HEK293 (cell line): ENCODE results near the gene IFIT5.

ENCODE experiments used
- CTCF ChIA-PET: fragments of 350-600 bp; formaldehyde crosslinking; extraction: SDS; loops from one replicate; lab custom pipeline; 2021; ENCODE audit warnings: antibody characterized with exemption; lab: Yijun Ruan, JAX
- POLR2A ChIA-PET: fragments of 300-600 bp; formaldehyde crosslinking; extraction: SDS; loops from one replicate; lab custom pipeline; 2020; ENCODE audit warnings: antibody characterized with exemption, inconsistent platforms; lab: Yijun Ruan, JAX
- H3K27ac ChIP-seq: fragments of 200-500 bp; sonication (Bioruptor generic); 2 replicates; pipeline ENCODE4 v1.5.1; 2014; ENCODE audit warnings: low read depth, low read length, control low read depth, inconsistent platforms; ENCODE audit errors: extremely low read depth
- H3K36me3 ChIP-seq, 2 experiments: fragments of 200-500 bp in 1 of 2; sonication (Bioruptor generic) in 1 of 2; 1 replicate in 1 of 2; 2 replicates in 1 of 2; pipeline ENCODE4 v1.5.1; 2014 to 2017; ENCODE audit warnings: inconsistent platforms in 2 of 2, low read length in 2 of 2; ENCODE audit not compliant: control insufficient read depth in 2 of 2, insufficient read depth in 1 of 2
- H3K4me1 ChIP-seq: fragments of 200-500 bp; sonication (Bioruptor generic); 2 replicates; pipeline ENCODE4 v1.5.1; 2014; ENCODE audit warnings: mild to moderate bottlenecking, low read length, inconsistent platforms; ENCODE audit not compliant: control insufficient read depth, insufficient read depth
- H3K4me3 ChIP-seq: 2 replicates; pipeline ENCODE4 v1.5.1; 2011; ENCODE audit warnings: low read depth, mild to moderate bottlenecking, control low read depth, low read length, moderate library complexity
- H3K9me3 ChIP-seq: fragments of 200-500 bp; sonication (Bioruptor generic); 2 replicates; pipeline ENCODE4 v1.5.1; 2014; ENCODE audit warnings: low read depth, low read length, inconsistent platforms; ENCODE audit not compliant: control insufficient read depth, insufficient read depth
- GLIS1 ChIP-seq: fragments of 450-650 bp; formaldehyde crosslinking; IDR thresholded peaks from 2 replicates; pipeline ENCODE4 v1.5.1; 2016; ENCODE audit warnings: missing biosample characterization, missing genetic modification characterization
- HOXD13 ChIP-seq: sonication (generic); formaldehyde crosslinking; IDR thresholded peaks from 2 replicates; pipeline ENCODE4 v1.8.0; 2022; ENCODE audit warnings: missing genetic modification reagents, borderline replicate concordance
- KLF1 ChIP-seq: fragments of 450-650 bp; formaldehyde crosslinking; IDR thresholded peaks from 2 replicates; pipeline ENCODE4 v1.5.1; 2016; ENCODE audit warnings: missing biosample characterization, missing genetic modification characterization
- KLF9 ChIP-seq: fragments of 450-650 bp; formaldehyde crosslinking; IDR thresholded peaks from 2 replicates; pipeline ENCODE4 v1.5.1; 2016; ENCODE audit warnings: missing biosample characterization, missing genetic modification characterization, low read depth
- PRDM1 ChIP-seq: fragments of 450-650 bp; formaldehyde crosslinking; IDR thresholded peaks from 2 replicates; pipeline ENCODE4; 2016; ENCODE audit warnings: missing biosample characterization, missing genetic modification characterization
- SCRT1 ChIP-seq: fragments of 450-650 bp; formaldehyde crosslinking; IDR thresholded peaks from 2 replicates; pipeline ENCODE4 v1.5.1; 2016; ENCODE audit warnings: missing biosample characterization, missing genetic modification characterization, borderline replicate concordance
- SETDB1 ChIP-seq: IDR thresholded peaks from one replicate; pipeline ENCODE4 v1.6.1; 2017; ENCODE audit warnings: mild to moderate bottlenecking, low read length, moderate library complexity, mixed read lengths; ENCODE audit not compliant: insufficient read length
- ZBTB7A ChIP-seq: fragments of 450-650 bp; formaldehyde crosslinking; IDR thresholded peaks from 2 replicates; pipeline ENCODE4 v1.5.1; 2016; ENCODE audit warnings: low read depth, missing biosample characterization, missing genetic modification characterization
- ZNF10 ChIP-seq: fragments of 450-650 bp; formaldehyde crosslinking; IDR thresholded peaks from 2 replicates; pipeline ENCODE4 v1.5.1; 2017; ENCODE audit warnings: missing biosample characterization, missing genetic modification characterization
- ZNF112 ChIP-seq: fragments of 450-650 bp; formaldehyde crosslinking; IDR thresholded peaks from 2 replicates; pipeline ENCODE4 v1.5.0; 2017; ENCODE audit warnings: missing biosample characterization, missing genetic modification characterization
- ZNF366 ChIP-seq: fragments of 450-650 bp; formaldehyde crosslinking; conservative IDR thresholded peaks from 2 replicates; pipeline ENCODE4 v1.5.1; 2016; ENCODE audit warnings: missing biosample characterization, missing genetic modification characterization
- ZNF514 ChIP-seq: fragments of 450-650 bp; formaldehyde crosslinking; IDR thresholded peaks from 2 replicates; pipeline ENCODE4 v1.5.1; 2016; ENCODE audit warnings: missing biosample characterization, missing genetic modification characterization
- ZNF596 ChIP-seq: fragments of 450-650 bp; IDR thresholded peaks from 2 replicates; pipeline ENCODE4 v1.5.0; 2018; ENCODE audit warnings: missing biosample characterization, mild to moderate bottlenecking, missing genetic modification characterization, moderate library complexity
- ZNF701 ChIP-seq: fragments of 450-650 bp; formaldehyde crosslinking; IDR thresholded peaks from 2 replicates; pipeline ENCODE4 v1.5.1; 2016; ENCODE audit warnings: missing biosample characterization, missing genetic modification characterization
- ZSCAN16 ChIP-seq: fragments of 450-650 bp; formaldehyde crosslinking; IDR thresholded peaks from 2 replicates; pipeline ENCODE4 v1.5.1; 2016; ENCODE audit warnings: missing biosample characterization, missing genetic modification characterization
- TF ChIP-seq, protein P1 (sequence below): fragments of 450-650 bp; formaldehyde crosslinking; IDR thresholded peaks from 2 replicates; pipeline ENCODE4 v1.5.1; 2016; ENCODE audit warnings: missing biosample characterization, missing genetic modification characterization
- TF ChIP-seq, protein P2 (sequence below): fragments of 450-650 bp; formaldehyde crosslinking; IDR thresholded peaks from 2 replicates; pipeline ENCODE4 v1.5.1; 2016; ENCODE audit warnings: missing biosample characterization, missing genetic modification characterization
- TF ChIP-seq, protein P3 (sequence below): fragments of 450-650 bp; formaldehyde crosslinking; IDR thresholded peaks from 2 replicates; pipeline ENCODE4 v1.5.1; 2017; ENCODE audit warnings: missing biosample characterization, missing genetic modification characterization
- TF ChIP-seq, protein P4 (sequence below): fragments of 450-650 bp; formaldehyde crosslinking; IDR thresholded peaks from 2 replicates; pipeline ENCODE4 v1.5.1; 2016; ENCODE audit warnings: missing biosample characterization, missing genetic modification characterization
- TF ChIP-seq, protein P5 (sequence below): fragments of 450-650 bp; formaldehyde crosslinking; IDR thresholded peaks from 2 replicates; pipeline ENCODE4 v1.5.1; 2016; ENCODE audit warnings: missing biosample characterization, missing genetic modification characterization
- TF ChIP-seq, protein P6 (sequence below): fragments of 450-650 bp; formaldehyde crosslinking; IDR thresholded peaks from 2 replicates; pipeline ENCODE4 v1.5.1; 2016; ENCODE audit warnings: missing biosample characterization, missing genetic modification characterization, borderline replicate concordance
- TF ChIP-seq, protein P7 (sequence below): fragments of 450-650 bp; formaldehyde crosslinking; IDR thresholded peaks from 2 replicates; pipeline ENCODE4 v1.5.1; 2017; ENCODE audit warnings: missing biosample characterization, missing genetic modification characterization

IFIT5 gene

DNA sequence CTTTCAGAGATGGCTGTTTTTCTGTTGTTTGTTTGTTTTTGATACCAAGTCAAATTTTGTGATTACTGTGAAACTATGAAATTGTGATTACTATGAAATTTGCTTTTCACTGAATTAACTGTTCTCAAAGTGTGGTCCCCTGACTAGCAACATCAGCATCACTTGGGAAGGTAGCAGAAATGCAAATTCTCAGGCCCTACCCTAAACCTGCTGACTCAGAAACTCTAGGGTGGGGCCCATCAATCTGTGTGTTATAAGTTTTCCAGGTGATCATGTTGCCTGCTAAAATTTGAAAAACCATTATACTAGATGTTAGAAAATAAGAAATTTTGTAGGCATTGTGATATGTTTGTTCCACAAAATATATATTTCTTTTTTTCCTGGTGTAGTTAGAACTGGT lies 35.3 kb upstream of the IFIT5 start:
- ChIA-PET POLR2A (no interaction called here), CTCF (no interaction called here)
- TF ChIP-seq ZSCAN16 (no peak), ZNF514 (no peak), ZBTB7A (no peak), SCRT1 (tag by site-specific recombination) (no peak), ZNF366 (tag by site-specific recombination) (no peak), GLIS1 (tag by site-specific recombination) (no peak), ZNF596 (tag by site-specific recombination) (no peak), PRDM1 (no peak), HOXD13 (CRISPR knock-in tag) (no peak), ZNF112 (tag by site-specific recombination) (no peak)
- TF ChIP-seq, protein P1, sequence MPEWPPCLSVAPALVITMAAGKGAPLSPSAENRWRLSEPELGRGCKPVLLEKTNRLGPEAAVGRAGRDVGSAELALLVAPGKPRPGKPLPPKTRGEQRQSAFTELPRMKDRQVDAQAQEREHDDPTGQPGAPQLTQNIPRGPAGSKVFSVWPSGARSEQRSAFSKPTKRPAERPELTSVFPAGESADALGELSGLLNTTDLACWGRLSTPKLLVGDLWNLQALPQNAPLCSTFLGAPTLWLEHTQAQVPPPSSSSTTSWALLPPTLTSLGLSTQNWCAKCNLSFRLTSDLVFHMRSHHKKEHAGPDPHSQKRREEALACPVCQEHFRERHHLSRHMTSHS = no peak
- TF ChIP-seq, protein P2, sequence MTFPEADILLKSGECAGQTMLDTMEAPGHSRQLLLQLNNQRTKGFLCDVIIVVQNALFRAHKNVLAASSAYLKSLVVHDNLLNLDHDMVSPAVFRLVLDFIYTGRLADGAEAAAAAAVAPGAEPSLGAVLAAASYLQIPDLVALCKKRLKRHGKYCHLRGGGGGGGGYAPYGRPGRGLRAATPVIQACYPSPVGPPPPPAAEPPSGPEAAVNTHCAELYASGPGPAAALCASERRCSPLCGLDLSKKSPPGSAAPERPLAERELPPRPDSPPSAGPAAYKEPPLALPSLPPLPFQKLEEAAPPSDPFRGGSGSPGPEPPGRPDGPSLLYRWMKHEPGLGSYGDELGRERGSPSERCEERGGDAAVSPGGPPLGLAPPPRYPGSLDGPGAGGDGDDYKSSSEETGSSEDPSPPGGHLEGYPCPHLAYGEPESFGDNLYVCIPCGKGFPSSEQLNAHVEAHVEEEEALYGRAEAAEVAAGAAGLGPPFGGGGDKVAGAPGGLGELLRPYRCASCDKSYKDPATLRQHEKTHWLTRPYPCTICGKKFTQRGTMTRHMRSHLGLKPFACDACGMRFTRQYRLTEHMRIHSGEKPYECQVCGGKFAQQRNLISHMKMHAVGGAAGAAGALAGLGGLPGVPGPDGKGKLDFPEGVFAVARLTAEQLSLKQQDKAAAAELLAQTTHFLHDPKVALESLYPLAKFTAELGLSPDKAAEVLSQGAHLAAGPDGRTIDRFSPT (tag by site-specific recombination) = no peak
- TF ChIP-seq, protein P3, sequence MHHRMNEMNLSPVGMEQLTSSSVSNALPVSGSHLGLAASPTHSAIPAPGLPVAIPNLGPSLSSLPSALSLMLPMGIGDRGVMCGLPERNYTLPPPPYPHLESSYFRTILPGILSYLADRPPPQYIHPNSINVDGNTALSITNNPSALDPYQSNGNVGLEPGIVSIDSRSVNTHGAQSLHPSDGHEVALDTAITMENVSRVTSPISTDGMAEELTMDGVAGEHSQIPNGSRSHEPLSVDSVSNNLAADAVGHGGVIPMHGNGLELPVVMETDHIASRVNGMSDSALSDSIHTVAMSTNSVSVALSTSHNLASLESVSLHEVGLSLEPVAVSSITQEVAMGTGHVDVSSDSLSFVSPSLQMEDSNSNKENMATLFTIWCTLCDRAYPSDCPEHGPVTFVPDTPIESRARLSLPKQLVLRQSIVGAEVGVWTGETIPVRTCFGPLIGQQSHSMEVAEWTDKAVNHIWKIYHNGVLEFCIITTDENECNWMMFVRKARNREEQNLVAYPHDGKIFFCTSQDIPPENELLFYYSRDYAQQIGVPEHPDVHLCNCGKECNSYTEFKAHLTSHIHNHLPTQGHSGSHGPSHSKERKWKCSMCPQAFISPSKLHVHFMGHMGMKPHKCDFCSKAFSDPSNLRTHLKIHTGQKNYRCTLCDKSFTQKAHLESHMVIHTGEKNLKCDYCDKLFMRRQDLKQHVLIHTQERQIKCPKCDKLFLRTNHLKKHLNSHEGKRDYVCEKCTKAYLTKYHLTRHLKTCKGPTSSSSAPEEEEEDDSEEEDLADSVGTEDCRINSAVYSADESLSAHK (tag by site-specific recombination) = no peak
- Histone ChIP-seq H3K9me3 (no peaks in the 10 kb centered on the region), H3K27ac (no peak overlapping the region), H3K36me3 (no peaks in the 10 kb centered on the region), H3K4me1 (peaks cover 1% of the 10 kb centered on the region; the same call in 1 of the 2 replicates), H3K4me3 (no peak overlapping the region)

DNA sequence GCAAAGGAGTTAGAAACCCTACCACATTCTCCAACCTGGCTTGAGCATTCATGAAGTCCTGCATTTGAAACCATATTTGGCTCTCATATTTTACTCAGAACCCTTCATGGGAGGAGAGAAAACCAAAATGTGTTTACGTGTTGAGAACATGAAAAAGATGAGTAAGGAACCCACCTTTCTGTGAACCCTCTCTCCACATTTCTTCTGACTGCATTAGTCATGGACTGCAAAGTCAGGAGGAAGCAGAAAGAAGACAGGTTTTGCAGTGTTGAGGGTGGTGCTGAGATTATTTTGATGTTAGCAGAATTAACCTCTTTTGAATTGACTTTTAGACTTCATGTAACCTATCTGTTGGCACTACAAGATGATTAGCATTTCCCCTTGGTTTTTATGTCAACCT lies 31.6 kb upstream of the IFIT5 start:
- Histone ChIP-seq H3K9me3 (no peaks in the 10 kb centered on the region), H3K4me1 (no peaks in the 10 kb centered on the region), H3K4me3 (no peak overlapping the region), H3K27ac (no peak overlapping the region), H3K36me3 (no peaks in the 10 kb centered on the region)
- CTCF ChIA-PET = no interaction called here
- POLR2A ChIA-PET = no interaction called here
- no peak for TF ChIP-seq ZNF701
- TF ChIP-seq, protein P4, sequence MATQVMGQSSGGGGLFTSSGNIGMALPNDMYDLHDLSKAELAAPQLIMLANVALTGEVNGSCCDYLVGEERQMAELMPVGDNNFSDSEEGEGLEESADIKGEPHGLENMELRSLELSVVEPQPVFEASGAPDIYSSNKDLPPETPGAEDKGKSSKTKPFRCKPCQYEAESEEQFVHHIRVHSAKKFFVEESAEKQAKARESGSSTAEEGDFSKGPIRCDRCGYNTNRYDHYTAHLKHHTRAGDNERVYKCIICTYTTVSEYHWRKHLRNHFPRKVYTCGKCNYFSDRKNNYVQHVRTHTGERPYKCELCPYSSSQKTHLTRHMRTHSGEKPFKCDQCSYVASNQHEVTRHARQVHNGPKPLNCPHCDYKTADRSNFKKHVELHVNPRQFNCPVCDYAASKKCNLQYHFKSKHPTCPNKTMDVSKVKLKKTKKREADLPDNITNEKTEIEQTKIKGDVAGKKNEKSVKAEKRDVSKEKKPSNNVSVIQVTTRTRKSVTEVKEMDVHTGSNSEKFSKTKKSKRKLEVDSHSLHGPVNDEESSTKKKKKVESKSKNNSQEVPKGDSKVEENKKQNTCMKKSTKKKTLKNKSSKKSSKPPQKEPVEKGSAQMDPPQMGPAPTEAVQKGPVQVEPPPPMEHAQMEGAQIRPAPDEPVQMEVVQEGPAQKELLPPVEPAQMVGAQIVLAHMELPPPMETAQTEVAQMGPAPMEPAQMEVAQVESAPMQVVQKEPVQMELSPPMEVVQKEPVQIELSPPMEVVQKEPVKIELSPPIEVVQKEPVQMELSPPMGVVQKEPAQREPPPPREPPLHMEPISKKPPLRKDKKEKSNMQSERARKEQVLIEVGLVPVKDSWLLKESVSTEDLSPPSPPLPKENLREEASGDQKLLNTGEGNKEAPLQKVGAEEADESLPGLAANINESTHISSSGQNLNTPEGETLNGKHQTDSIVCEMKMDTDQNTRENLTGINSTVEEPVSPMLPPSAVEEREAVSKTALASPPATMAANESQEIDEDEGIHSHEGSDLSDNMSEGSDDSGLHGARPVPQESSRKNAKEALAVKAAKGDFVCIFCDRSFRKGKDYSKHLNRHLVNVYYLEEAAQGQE (tag by site-specific recombination) = no peak
- TF ChIP-seq, protein P5, sequence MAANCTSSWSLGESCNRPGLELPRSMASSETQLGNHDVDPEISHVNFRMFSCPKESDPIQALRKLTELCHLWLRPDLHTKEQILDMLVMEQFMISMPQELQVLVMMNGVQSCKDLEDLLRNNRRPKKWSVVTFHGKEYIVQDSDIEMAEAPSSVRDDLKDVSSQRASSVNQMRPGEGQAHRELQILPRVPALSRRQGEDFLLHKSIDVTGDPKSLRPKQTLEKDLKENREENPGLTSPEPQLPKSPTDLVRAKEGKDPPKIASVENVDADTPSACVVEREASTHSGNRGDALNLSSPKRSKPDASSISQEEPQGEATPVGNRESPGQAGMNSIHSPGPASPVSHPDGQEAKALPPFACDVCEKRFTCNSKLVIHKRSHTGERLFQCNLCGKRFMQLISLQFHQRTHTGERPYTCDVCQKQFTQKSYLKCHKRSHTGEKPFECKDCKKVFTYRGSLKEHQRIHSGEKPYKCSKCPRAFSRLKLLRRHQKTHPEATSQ (tag by site-specific recombination) = no peak
- TF ChIP-seq, protein P6, sequence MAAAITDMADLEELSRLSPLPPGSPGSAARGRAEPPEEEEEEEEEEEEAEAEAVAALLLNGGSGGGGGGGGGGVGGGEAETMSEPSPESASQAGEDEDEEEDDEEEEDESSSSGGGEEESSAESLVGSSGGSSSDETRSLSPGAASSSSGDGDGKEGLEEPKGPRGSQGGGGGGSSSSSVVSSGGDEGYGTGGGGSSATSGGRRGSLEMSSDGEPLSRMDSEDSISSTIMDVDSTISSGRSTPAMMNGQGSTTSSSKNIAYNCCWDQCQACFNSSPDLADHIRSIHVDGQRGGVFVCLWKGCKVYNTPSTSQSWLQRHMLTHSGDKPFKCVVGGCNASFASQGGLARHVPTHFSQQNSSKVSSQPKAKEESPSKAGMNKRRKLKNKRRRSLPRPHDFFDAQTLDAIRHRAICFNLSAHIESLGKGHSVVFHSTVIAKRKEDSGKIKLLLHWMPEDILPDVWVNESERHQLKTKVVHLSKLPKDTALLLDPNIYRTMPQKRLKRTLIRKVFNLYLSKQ = no peak
- TF ChIP-seq, protein P7, sequence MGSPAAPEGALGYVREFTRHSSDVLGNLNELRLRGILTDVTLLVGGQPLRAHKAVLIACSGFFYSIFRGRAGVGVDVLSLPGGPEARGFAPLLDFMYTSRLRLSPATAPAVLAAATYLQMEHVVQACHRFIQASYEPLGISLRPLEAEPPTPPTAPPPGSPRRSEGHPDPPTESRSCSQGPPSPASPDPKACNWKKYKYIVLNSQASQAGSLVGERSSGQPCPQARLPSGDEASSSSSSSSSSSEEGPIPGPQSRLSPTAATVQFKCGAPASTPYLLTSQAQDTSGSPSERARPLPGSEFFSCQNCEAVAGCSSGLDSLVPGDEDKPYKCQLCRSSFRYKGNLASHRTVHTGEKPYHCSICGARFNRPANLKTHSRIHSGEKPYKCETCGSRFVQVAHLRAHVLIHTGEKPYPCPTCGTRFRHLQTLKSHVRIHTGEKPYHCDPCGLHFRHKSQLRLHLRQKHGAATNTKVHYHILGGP = no peak
- no peak for TF ChIP-seq ZNF10 (tag by site-specific recombination)
- no peak for TF ChIP-seq KLF1
- TF ChIP-seq SETDB1 = no peak
- TF ChIP-seq KLF9 = no peak
